ENCODE measurements around the gene NUP37.
"Not testable (repeated sequence)": the region's sequence is repeated elsewhere in the genome, so short reads cannot be mapped to it uniquely, and the experiment has no call there.

Gene NUP37

GRCh38 chr12:102106905-102107304, 13.0 kb downstream of the NUP37 start:
- in situ Hi-C loops (cut with MboI; ENCODE audit: low sequenced_read_pairs, unreplicated experiment), result no loop called here
- no peak for DNase-seq (ENCODE audit: low spot score)
- TF ChIP-seq, protein P1, sequence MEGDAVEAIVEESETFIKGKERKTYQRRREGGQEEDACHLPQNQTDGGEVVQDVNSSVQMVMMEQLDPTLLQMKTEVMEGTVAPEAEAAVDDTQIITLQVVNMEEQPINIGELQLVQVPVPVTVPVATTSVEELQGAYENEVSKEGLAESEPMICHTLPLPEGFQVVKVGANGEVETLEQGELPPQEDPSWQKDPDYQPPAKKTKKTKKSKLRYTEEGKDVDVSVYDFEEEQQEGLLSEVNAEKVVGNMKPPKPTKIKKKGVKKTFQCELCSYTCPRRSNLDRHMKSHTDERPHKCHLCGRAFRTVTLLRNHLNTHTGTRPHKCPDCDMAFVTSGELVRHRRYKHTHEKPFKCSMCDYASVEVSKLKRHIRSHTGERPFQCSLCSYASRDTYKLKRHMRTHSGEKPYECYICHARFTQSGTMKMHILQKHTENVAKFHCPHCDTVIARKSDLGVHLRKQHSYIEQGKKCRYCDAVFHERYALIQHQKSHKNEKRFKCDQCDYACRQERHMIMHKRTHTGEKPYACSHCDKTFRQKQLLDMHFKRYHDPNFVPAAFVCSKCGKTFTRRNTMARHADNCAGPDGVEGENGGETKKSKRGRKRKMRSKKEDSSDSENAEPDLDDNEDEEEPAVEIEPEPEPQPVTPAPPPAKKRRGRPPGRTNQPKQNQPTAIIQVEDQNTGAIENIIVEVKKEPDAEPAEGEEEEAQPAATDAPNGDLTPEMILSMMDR (IDR thresholded peaks at IDR 0.05; ENCODE audit: borderline replicate concordance, control extremely low read depth, extremely low read depth, insufficient read depth, missing control alignments), result no peak

DNA sequence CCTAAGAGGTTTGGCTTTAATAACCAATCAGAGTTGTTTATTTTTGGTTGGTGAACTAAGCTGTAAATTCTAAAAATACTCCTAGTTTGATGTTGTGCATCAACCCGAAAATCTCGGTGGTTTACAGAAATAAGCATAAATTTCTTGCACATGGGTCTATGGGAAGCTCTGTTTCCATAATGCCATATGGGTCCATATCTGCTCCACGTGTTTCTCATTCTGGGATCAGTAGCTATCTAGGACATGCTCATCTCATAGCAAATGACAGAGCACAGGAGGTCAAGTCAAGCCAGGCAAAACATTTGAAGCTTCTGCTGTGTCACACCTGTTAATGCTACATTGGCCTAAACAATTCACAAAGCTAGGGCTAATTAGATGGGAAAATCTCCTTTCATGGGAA, 23.1 kb downstream of the NUP37 start:
- DNase-seq (ENCODE audit: low spot score), result no peak
- TF ChIP-seq, protein P1 (IDR thresholded peaks at IDR 0.05; ENCODE audit: borderline replicate concordance, control extremely low read depth, extremely low read depth, insufficient read depth, missing control alignments), result no peak
- in situ Hi-C loops (cut with MboI; ENCODE audit: low sequenced_read_pairs, unreplicated experiment), result no loop called here

DNA sequence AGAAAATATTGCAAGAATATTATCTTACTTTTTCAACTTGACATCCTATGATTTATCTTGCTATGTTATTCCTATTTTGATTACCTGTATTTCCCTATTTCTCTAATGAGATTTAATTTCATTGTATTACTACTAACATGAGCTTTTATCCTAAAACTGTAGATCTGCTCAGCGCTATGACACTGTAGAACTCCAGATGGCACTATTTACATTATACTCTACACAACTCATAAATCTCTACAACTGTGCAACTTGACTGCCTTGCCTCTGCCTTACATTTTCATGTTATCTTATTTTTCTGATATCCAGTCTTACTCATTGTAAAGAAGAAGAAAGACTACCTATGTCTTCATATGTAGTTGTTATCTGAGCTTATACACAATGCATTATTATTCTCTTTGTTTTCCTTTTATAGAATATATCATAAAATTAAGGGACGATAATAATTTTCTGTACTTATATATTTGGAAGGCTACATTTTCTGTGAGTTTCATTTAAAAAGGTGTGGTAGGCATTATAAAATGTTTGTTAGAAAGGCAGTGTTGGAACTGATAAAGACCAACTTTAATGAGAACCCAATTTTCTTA, 24.1 kb downstream of the NUP37 start:
- DNase-seq (ENCODE audit: low spot score), result peak; percentile 15
- in situ Hi-C loops (cut with MboI; ENCODE audit: low sequenced_read_pairs, unreplicated experiment), result no loop called here
- TF ChIP-seq, protein P1 (IDR thresholded peaks at IDR 0.05; ENCODE audit: borderline replicate concordance, control extremely low read depth, extremely low read depth, insufficient read depth, missing control alignments), result peak; percentile 42

- no peak for DNase-seq (ENCODE audit: low spot score)
- TF ChIP-seq, protein P1 (IDR thresholded peaks at IDR 0.05; ENCODE audit: borderline replicate concordance, control extremely low read depth, extremely low read depth, insufficient read depth, missing control alignments), result no peak
- in situ Hi-C loops (cut with MboI; ENCODE audit: low sequenced_read_pairs, unreplicated experiment), result no loop called here
These were observed 26.6 kb downstream of the NUP37 start for GRCh38 chr12:102093319-102093718.

DNA sequence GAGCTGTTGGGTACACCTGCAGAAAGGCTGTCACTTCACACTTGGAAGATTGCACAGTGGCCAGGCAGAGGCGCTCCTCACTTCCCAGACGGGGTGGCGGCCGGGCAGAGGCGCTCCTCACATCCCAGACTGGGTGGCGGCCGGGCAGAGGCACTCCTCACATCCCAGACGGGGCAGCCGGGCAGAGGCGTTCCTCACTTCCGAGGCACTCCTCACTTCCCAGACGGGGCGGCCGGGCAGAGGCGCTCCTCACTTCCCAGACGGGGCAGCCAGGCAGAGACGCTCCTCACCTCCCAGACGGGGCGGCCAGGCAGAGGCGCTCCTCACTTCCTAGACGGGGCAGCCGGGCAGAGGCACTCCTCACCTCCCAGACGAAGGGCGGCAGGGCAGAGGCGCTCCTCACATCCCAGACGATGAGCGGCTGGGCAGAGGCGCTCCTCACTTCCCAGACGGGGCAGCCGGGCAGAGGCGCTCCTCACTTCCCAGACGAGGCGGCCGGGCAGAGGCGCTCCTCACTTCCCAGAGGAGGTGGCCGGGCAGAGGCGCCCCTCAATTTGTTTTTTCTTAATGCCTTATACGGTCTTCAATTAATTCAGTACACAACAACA, 30.6 kb downstream of the NUP37 start:
- DNase-seq (ENCODE audit: low spot score); in situ Hi-C loops (cut with MboI; ENCODE audit: low sequenced_read_pairs, unreplicated experiment): not testable (repeated sequence)

- no peak for DNase-seq (ENCODE audit: low spot score)
- in situ Hi-C loops (cut with MboI; ENCODE audit: low sequenced_read_pairs, unreplicated experiment), result no loop called here
- TF ChIP-seq, protein P1 (IDR thresholded peaks at IDR 0.05; ENCODE audit: borderline replicate concordance, control extremely low read depth, extremely low read depth, insufficient read depth, missing control alignments), result no peak
These were observed 39.1 kb downstream of the NUP37 start for GRCh38 chr12:102080842-102081241.

GRCh38 chr12:102072092-102072491, 47.8 kb downstream of the NUP37 start:
- in situ Hi-C loops (cut with MboI; ENCODE audit: low sequenced_read_pairs, unreplicated experiment); DNase-seq (ENCODE audit: low spot score): not testable (repeated sequence)

- in situ Hi-C loops (cut with MboI; ENCODE audit: low sequenced_read_pairs, unreplicated experiment), result no loop called here
- TF ChIP-seq, protein P1 (IDR thresholded peaks at IDR 0.05; ENCODE audit: borderline replicate concordance, control extremely low read depth, extremely low read depth, insufficient read depth, missing control alignments), result no peak
- DNase-seq (ENCODE audit: low spot score), result no peak
These were observed 50.2 kb downstream of the NUP37 start for GRCh38 chr12:102069707-102070106.
